Stimulated activated CD4-positive, alpha-beta T cell treated with anti-CD3 and anti-CD28 coated beads, Interleukin-2, amount 100 ng/mL, for 24 hours (primary cell): ENCODE measurements around the gene ADAMTSL2.

Source experiments
- DNase-seq, 2 donors: peaks; one replicate each; pipeline ENCODE4 v3.0.0-alpha.2; 2020

The ADAMTSL2 gene

GRCh38 chr9:133576875-133577736, 42.6 kb downstream of the ADAMTSL2 start:
- DNase-seq: no peak

- no peak for DNase-seq
These were observed 43.2 kb downstream of the ADAMTSL2 start for GRCh38 chr9:133577737-133578112.

GRCh38 chr9:133578524-133579441, 44.3 kb downstream of the ADAMTSL2 start:
- no peak for DNase-seq

GRCh38 chr9:133579601-133580418, 45.3 kb downstream of the ADAMTSL2 start:
- DNase-seq: no peak

GRCh38 chr9:133580419-133580738, 45.9 kb downstream of the ADAMTSL2 start:
- DNase-seq: no peak

- no peak for DNase-seq
These were observed 46.5 kb downstream of the ADAMTSL2 start for GRCh38 chr9:133581011-133581410.

- no peak for DNase-seq
These were observed 47.2 kb downstream of the ADAMTSL2 start for GRCh38 chr9:133581513-133582343.

GRCh38 chr9:133582501-133583045, 48.1 kb downstream of the ADAMTSL2 start:
- no peak for DNase-seq

GRCh38 chr9:133583111-133583510, 48.6 kb downstream of the ADAMTSL2 start:
- DNase-seq: no peak

- DNase-seq: no peak
These were observed 49.1 kb downstream of the ADAMTSL2 start for GRCh38 chr9:133583586-133583985.

GRCh38 chr9:133584167-133584558, 49.7 kb downstream of the ADAMTSL2 start:
- DNase-seq: no peak

- no peak for DNase-seq
These were observed 50.3 kb downstream of the ADAMTSL2 start for GRCh38 chr9:133584559-133585476.

- no peak for DNase-seq
These were observed 51.2 kb downstream of the ADAMTSL2 start for GRCh38 chr9:133585481-133586351.

GRCh38 chr9:133587051-133587450, 52.5 kb downstream of the ADAMTSL2 start:
- no peak for DNase-seq

- DNase-seq: no peak
These were observed 53.0 kb downstream of the ADAMTSL2 start for GRCh38 chr9:133587466-133587865.

GRCh38 chr9:133589454-133590227, 55.1 kb downstream of the ADAMTSL2 start:
- DNase-seq: peak; percentile 63 to 64

- no peak for DNase-seq
These were observed 55.8 kb downstream of the ADAMTSL2 start for GRCh38 chr9:133590231-133590855.
